Left hindlimb (tissue), 1 donor: ENCODE results near the gene AARS2.

Source experiments
- DNase-seq: peaks from one replicate; pipeline ENCODE4 v3.0.0-alpha.2; 2018

Gene AARS2

DNA sequence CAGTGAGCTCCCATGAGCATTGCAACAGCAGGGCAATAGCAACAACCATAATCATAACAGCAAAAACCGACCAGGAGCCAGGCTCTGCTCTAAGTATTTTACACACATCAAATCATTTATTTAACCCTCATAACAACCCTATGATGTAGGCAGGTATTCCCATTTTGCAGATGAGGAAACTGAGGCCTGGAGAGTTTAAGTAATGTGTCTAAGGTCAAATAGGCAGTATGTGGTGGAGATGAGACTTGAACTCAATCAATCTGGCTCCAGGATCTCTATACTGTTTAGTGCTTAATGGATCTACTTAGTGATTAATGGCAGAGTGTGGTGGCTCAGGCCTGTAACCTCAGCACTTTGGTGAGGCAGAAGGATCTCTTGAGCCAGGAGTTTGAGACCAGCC is 39.5 kb downstream of the AARS2 start:
- no peak for DNase-seq

DNA sequence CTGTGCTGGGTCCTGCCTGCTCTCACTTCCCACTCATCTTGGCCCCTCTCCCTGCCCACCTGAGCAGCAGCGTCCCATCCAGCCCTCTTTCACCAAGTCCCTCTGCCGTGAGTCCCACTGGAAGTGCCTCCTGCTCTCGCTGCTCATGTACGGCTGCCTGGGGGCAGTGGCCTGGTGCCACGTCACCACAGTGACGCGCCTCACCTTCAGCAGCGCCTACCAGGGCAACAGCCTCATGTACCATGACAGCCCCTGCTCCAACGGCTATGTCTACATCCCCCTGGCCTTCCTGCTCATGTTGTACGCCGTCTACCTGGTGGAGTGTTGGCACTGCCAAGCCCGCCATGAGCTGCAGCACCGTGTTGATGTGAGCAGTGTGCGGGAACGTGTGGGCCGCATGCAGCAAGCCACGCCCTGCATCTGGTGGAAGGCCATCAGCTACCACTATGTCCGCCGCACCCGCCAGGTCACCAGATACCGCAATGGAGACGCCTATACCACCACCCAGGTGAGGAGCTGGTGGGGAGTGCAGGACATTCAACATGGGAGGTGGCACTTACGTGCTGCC is 40.1 kb downstream of the AARS2 start:
- DNase-seq = no peak

DNA sequence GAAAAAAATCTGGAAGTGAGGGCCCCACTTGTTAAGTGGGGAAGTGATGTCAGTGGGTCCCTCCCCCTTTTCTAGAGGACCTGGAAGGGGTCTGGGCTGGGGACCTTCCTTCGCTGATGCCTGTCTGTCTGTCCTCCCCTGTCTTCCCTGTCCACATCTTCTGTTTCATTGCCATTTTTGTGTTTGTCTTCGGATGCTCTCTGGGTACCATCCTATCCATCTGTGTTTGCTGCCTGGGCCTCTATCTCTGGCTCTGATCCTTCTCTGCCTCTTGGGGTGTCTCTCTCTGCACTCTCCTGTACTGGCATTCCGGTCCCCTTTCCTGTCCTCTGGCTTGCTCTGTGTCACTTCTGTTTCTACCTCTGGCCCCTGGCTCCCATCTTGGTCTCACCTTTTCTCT is 40.6 kb downstream of the AARS2 start:
- no peak for DNase-seq

DNA sequence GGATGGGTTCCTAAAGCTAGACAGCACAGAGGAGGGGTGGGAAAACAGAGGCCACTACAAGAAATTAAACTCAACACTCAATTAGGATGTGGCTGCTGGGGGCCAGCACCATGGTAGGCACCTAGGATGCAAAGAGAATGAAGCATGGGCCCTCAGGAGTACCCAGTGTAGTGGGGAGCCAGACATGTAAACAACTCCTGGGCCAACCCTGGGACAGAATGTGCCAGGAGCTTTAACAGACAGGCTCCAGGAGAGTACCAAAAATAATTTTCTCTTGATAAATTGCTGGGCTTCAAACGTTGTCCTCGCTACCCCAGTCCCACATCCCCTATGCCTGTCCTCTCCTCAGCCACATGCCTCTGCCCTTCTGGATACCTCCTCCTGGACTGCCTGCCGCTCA is 41.2 kb downstream of the AARS2 start:
- no peak for DNase-seq

DNA sequence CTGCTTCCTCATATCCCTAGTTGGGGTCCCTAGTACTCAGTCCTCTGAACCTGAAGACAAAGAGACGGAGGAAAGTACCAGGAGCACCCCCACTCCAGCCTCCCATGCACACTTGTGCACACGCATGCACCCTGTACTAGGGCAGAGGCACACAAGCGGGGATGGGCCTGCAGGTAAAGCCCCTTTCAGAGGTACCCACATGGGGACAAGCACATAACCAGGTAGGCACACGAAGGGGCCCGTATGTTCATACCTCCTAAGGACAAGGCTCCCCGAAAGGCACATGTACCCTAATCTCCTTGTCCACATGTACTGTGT is 41.8 kb downstream of the AARS2 start:
- DNase-seq = no peak

DNA sequence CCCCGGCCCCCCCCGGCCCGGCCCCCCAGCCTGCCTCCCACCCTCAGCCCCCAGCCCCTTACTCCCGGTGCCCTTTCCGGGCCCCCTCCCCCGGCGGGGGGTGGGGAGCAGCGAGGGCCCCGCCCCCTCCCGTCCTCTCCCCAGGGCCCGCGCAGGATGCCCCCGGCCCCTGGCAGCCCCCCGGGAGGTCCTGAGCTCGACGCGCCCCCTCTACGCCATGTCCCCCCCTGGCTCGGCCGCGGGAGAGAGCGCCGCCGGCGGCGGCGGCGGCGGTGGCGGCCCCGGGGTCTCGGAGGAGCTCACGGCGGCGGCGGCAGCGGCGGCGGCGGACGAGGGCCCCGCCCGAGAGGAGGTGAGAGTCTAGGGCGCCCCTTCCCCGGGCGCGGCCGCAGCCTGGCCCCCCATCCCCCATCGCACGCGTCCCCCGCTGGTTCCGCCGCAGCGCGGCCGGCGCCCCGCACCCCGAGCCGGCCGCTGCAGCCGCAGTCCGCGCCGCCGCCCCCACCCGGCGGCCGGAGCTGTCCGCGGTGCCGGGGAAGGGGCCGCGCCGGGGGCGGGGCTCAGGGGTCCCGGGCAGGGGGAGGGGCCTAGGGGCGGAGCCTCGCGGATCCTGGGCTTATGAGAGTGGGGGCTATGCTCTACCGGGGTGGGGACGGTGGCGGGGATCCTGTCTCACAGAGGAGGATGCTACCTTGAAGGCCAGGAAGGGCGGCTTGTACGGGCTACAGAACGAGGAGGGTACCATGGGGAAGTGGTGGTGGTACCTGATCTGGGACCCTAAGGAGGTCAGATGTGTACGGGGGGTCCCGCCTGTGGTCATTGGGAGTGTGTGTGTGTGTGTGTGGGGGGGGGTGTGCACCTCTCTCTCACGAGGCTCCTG is 42.4 kb downstream of the AARS2 start:
- DNase-seq = no peak

DNA sequence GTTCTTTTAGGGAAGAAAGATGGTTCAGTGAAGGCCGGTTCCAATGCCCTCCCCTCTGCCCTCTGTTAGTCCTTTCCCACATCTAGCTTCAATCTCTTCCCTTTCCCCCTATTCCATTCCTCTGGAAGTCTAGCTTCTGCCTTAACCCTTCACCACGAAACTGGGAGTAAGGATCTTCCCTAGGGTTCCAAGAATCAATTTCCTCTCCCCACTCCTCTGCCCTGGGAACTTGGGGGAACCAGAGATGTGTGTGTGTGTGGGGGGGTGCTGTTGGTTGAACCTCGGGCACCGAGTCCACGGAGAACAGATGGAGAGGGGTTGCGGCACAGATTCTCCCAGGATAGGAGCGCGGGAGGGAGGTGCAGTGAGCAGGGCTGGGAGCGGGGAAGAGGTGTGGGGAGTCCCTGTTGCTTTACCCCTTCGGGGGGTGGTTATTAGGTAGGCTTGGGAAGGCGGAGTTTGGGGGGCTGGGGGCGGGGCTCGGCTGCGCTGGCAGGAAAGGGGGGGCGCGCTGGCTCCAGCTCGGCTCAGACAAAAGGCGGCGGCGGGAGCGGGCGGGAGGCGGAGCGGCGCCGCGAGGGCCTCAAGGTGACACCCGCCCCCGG is 43.1 kb downstream of the AARS2 start, which contains the start of gene TMEM151B:
Gene TMEM151B, plus strand, starts transcription at position 530 of the 605 bp plus-strand sequence. CDS start 293 bp downstream, outside the sequence.
- no peak for DNase-seq

DNA sequence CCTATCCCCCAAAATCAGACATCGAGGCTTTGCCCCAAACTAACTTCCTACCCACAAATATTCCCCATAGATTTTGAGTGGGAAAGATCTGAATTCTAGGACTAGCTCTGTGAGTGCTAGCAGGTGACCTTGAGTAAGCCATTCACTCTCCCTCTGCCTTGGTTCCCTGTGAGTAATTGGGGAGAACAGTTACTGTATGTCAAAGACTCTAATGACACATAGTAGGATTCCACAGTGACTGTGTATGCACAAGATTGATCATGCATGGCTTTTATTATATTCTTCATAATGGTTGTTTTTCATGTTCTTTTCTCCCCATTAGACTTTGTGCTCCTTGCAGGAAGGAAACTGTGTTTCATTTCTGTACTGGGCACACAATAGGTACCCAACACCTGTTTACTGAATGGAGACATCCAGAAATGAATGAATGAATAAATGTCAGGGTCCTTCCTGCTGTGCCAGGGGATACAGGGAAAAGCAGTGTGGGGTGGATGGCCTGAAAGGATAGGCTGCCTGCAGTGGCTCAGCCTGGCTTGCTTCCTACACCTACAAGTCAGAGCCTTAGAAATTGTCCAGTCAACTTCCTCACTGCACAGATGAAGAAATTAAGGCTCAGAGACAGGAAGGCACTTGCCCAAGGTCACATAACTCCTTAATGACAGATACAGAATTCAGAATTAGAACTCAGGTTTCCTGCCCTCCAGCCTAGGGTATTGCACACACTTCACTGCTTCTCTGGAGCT is 43.8 kb downstream of the AARS2 start:
- DNase-seq = no peak

DNA sequence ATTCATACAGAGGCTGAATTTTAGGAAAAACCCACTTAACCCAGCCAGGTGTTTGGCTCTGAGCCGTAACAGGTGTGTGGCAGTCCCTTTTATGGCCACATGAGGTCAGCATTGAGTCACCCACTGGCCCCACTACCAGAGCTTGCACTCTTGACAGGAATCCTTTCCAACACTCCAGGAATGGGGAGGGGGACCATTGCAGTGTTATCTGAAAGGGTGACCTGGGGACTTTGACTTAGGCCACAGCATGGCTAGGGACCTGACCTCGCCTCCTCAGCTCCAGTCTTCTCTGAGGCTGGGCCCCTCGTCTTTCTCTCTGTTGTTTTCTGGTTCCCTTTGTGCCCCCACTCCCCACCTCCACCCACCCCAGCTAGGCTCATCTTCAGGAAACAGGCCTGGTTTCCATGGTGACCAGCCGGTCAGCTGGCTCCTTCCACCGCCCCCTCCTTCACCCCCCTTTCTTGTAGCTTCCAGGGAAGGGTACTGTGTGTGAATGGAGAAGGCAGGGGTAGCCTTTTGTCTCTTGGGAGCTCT is 45.0 kb downstream of the AARS2 start:
- peak; percentile 68 for DNase-seq

DNA sequence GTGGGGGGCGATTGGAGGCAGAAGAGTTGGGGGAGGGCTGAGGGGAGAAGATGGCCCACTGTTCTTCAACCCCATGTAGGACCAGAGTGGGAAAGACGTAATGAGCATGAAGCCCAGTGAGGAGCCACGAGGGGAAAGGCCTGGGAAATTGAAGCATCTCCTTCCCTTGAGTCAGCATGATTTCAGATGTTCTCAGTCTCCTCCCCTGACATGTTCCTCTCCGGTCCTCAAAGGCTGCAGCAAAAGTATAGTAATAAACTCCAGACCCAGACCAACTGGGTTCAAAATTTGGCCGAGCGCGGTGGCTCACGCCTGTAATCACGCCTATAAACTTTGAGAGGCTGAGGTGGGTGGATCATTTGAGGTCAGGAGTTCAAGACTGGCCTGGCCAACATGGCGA is 45.9 kb downstream of the AARS2 start:
- DNase-seq = no peak

DNA sequence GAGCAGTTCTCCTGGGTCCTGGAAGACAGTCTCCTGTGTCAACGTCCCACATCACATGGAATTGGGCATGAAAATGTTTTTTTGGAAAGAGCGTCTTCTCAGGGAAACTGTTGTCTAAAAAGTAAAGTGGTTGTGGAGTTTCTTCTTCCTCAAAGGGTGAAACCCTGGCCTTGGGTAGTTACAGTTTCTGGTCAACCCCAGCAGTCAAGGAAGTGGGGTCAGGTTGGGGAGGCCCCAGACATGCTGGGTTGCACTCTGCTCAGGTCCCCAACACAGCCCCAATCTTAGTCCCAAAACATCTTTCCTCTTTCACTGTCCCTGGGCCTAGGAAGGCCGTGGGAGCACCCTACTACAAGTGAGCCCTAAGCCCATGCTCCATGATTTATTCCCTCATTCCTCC is 46.8 kb downstream of the AARS2 start:
- no peak for DNase-seq

DNA sequence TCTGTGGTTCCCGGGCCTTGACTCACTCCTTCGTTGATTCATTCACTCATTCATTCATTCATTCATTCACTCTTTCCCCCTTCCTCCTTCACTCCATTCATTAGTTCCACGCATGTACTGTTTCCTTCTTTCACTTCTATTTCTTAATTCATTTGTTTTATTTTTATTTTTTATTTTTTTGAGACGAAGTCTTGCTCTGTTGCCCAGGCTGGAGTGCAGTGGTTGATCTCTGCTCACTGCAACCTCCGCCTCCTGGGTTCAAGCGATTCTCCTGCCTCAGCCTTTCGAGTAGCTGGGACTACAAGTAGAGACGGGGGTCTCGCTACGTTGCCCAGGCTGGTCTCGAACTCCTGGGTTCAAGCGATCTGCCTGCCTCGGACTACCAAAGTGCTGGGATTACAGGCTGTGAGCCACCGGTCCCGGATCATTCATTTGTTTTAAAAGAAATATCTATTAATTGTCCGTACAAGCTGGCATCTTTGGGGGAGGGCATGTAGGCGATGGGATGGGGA is 47.4 kb downstream of the AARS2 start:
- no peak for DNase-seq

DNA sequence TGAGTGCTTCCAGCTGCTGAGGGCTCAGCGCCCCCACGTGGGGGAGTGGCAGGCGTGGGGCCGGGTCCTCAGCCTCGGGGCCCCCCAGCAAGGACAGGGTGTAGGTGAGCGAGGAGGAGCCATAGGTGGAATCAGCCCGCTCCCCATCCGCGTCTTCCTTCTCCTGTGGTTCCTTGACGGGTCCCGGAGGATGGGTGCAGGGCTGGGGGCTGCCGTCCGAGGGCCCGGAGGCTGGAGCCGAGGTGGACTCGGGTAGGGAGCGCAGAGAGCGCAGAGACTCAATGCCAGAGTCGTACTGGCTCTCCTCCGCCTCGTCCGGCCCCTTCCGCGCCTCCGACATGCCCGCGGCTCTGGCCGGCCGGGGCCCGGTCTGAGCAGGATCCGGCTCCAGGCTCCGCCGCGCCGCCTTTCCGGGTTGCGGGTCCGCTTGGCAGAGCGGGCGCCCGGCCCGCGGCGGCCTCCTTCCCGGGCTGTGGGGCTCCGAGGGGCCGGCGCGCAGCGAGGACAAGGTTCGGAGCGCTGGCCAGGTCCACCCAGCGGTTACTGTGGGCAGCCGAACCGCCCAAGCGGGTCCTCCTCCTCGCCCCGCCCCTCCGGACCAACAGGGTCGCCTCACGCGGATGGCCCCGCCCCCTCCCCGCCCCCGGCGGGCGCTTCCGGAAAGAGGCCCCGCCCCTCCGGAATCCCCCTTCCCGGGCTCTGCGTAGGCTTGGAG is 48.0 kb downstream of the AARS2 start, which contains the start of gene NFKBIE:
Gene NFKBIE, minus strand, starts transcription at position 545 of the 715 bp plus-strand sequence. Its CDS starts 205 bp downstream, at position 340.
- peak; percentile 96 for DNase-seq

DNA sequence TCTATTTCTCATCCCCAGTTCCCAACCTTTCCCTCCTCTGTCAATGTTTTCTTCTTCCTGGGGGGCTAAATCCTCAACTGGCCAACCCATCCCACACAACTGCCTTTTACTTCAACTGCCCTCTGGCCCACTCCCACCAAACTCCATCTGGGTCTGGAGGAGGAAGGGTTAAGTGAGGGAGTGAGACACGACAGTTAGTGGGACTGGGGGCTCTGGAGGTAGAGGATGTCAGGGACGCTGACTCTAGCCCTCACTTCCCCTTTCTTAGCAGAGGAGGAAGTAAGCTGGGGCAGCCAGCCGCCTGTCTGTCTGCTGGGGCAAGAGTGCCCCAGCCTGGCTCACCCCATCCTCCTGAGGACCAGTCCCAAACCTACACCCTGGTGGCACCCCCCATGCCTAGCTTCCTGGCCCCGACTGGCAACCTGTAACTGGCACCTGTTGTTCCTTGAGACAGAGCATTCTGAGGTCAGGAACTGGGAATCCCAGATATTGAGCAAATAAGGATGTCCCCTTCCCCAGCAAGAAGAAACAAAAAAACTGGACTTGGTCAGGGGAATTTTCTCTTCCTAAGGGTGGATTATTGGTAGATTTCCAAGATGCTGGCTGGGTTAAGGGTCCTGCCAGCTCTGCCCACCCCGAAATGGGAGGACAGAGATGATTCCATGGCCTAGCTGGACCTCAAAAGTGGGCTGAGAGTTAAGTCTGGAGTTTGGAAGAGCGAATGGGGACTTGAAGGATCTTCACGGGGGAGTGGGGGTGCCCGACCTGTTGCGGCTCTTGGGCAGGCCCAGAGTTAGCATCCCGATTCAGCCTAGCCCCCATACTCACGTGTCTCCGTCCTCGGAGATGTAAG is 48.8 kb downstream of the AARS2 start:
- DNase-seq = no peak

DNA sequence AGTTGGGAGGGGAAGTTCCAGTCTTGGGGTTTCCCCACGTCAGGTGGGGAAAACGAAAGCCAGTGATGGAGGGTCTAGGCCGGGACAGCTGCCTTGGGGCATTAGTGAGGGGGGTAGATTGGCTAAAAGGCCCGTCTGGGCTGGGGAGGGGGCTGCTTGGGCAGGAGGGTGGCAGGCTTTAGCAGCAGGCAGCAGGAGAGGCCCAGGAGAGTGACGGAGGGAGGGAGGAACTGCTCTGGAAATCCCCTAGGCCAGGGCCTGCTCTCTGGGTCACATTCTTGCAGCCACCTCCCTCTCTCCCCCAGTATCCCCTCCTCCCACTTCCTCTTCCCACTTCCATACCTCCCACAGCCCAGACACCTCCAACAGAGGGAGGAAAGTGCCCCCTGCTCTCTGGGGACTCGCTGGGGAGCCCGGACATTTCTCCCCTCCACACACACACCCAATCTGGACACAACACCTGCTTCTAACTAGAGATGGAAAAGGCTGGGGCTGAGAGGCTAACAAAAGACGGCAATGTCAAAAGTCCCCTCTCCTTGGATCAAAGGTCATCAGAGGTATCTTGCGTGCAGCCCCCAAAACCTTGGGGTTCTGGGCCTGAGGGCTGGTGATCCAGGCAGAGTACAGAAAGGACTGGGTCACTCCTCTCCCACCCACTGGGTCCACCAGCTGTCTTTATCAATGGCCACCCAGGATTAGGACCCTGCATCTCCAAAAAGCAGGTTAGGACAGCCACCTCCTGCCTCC is 49.6 kb downstream of the AARS2 start:
- DNase-seq = no peak

DNA sequence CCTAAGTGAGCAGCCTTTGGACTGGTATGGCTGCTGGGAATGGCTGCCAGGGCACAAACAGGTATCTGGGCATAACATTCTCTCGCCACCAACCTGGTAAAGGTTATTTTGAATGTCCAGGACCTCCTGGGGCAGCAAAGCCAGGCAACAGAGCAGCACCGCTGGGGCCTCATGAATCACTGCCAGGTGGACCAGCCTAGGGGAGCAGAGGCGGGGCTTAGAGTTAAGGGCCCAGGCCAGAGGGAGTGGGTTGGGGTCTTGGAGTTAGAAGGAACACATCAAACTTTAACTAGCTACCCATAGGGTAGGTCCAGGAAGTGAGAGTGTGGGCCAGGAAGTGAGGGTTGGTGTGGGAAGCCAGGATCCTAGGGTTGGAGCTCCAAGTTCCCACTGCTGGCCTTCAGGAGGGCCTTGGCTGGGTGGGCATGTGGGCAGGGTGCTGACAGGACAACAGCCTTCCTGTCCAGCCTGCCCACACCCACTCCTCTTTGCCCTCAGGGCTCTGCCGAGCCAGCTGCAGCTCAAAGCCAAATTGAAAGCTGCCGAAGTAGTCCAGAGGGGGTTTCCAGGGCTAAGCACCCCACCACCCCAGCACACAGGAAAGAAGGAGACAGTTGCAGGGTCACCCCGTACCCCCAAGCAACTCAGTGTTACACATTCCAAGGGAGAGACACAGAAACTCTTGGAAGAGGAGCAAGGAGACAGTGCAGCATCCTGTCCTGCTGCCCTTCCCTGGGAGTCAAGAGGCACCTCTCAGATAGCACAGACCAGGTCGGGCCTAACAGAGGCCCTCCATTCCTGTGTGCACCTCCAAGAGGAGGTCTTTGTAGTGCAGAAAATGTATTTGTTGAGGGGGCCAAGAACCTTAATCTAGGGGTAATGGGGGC is 50.4 kb downstream of the AARS2 start:
- DNase-seq = no peak

DNA sequence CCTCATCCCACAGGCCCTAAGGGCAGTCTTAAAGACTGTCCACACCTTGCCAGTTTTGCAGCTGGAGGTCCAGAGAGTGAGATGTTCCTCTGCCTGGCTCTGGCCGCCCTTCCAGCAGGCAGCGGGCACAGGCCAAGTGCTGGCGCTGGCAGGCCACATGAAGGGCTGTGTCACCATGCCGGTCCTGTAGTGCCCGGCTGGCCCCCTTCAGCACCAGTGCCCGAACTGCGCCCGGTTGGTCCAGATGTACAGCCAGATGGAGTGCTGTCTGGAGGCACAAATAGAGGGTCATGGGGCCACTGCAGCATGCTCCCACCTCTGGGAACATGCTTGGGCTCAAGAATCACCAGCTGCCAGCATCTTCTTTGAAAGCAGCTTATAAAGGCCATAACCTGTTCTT is 51.6 kb downstream of the AARS2 start:
- DNase-seq = peak; percentile 20

DNA sequence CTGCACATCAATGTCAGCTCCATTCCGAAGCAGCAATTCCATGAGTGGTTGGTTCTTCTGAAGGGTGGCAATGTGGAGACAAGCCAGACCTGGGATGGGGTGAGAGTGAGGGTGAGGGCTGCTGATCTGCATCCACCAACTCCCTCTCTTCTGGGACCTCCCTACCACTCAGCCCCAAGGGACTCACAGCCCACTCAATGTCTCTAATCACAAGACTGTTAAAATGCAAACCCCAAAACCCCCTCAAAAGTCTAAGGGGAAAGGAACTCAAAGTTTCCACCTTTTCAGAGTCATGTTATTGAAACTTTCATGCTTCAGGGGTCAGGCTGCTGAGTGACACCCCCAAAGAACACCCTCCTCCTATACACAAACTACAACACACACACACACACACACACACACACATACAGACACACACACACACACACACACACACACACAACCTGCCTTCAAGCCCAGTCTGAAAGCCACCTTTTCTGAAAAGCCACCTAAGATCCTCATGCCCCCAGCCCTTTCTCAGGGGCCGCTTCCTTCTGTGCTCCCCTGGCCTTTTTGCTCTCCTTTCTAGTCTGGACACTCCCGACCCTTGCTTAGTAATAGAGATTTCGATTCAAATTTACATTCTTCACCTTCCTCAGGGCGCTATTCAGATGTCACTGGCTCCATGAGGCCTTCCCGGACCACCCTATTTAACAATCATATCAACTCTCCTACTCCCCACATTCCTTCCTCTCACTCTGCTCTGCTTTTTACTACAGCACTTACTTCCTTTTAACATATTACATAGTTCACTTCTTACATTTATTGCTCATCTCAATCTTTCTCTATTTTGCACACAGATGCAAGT is 52.5 kb downstream of the AARS2 start:
- peak; percentile 13 for DNase-seq
